Stomach (tissue), 9 donors: Measurements from ENCODE around the gene NINJ2. TPM values are rescaled to one million over a fixed set of nuclear protein-coding genes. Genes with fewer than 3 reads are reported as not detected.

Source experiments
- DNase-seq, 2 donors: peaks; one replicate each; pipeline versions ENCODE4 v3.0.0 to v3.0.0-alpha.2; 2013 to 2019
- H3K27ac ChIP-seq, 5 donors: fragments of 200-600 bp in 4 of 5; sonication (generic) in 4 of 5; one replicate each; pipeline ENCODE4 v1.5.1; 2013 to 2019; ENCODE audit warnings: mild to moderate bottlenecking in 1 of 5, moderate library complexity in 1 of 5
- H3K27me3 ChIP-seq, 3 donors: fragments of 200-600 bp; sonication (generic); one replicate each; pipeline ENCODE4 v1.5.1; 2017 to 2019; ENCODE audit warnings: mixed run types in 1 of 3
- H3K36me3 ChIP-seq, 4 donors: fragments of 200-600 bp; sonication (generic); 1 replicate in 3 of 4; 2 replicates in 1 of 4; pipeline ENCODE4 v1.5.1; 2016 to 2019
- H3K4me1 ChIP-seq, 4 donors: fragments of 200-600 bp; sonication (generic); one replicate each; pipeline ENCODE4 v1.5.1; 2016 to 2019
- H3K4me3 ChIP-seq, 4 donors: fragments of 200-600 bp; sonication (generic) in 3 of 4; one replicate each; pipeline ENCODE4 v1.5.1; 2016 to 2019; ENCODE audit warnings: mild to moderate bottlenecking in 1 of 4
- H3K9me3 ChIP-seq, 4 donors: fragments of 200-600 bp; sonication (generic); one replicate each; pipeline ENCODE4 v1.5.1; 2016 to 2019
- CTCF ChIP-seq, 7 experiments: fragments of 450-650 bp in 4 of 7; fragments of 200-600 bp in 3 of 7; sonication (generic) in 3 of 7; IDR thresholded peaks; one replicate each; pipeline ENCODE4 v1.5.1; 2016 to 2019; ENCODE audit warnings: antibody characterized with exemption in 7 of 7, control low read depth in 2 of 7, mild to moderate bottlenecking in 1 of 7
- EP300 ChIP-seq: sonication (generic); formaldehyde crosslinking; IDR thresholded peaks from one replicate; pipeline ENCODE4 v1.6.1; 2017; ENCODE audit warnings: antibody characterized with exemption
- POLR2A ChIP-seq, 4 donors: fragments of 450-650 bp; IDR thresholded peaks; one replicate each; pipeline ENCODE4 v1.6.1; 2016; ENCODE audit warnings: antibody characterized with exemption in 4 of 4, control low read depth in 2 of 4, mild to moderate bottlenecking in 1 of 4, moderate library complexity in 1 of 4
- POLR2AphosphoS5 ChIP-seq, 3 donors: sonication (generic); formaldehyde crosslinking; IDR thresholded peaks; one replicate each; pipeline ENCODE4 v1.6.1; 2016; ENCODE audit warnings: antibody characterized with exemption in 3 of 3
- WGBS, 5 donors: extraction: QIAGEN DNeasy Blood & Tissue Kit in 3 of 5; methylation state at CpG; one replicate each; pipeline versions ENCODE4 v1.1.5 to v1.1.7; 2013 to 2018; 5-methylcytosine and 5-hydroxymethylcytosine counted together
- intact Hi-C: fragments of 100-400 bp; cut with DNase I; formaldehyde crosslinking; loops from one replicate; pipeline ENCODE4 v1.15.1; 2023; ENCODE audit warnings: low total_unique reads
- polyA plus RNA-seq, 3 donors: library from polyadenylated mRNA; stranded (reverse); fragments of 200-250 nt; gene quantifications; one replicate each; pipeline ENCODE4 v1.2.3, GENCODE V29; 2013
- total RNA-seq, 5 donors: library from RNA; depleted of rRNA; stranded (reverse); fragments of >200 nt; gene quantifications; one replicate each; pipeline versions ENCODE4 v1.1.0 to v1.2.3, GENCODE V29; 2014 to 2016
- donor health status: healthy with polysubstance abuse.
- donor health status: Bipolar disorder and iron deficiency.
- donor health status: healthy.

The NINJ2 gene
- total and polyA plus RNA-seq, 8 donors = 2.0 to 26.2 (median 5.0) TPM; not detected in 3

- intact Hi-C loops = loop anchor here (10.0 kb wide), 2 partner anchors 60 to 240 kb away; no protein-coding TSS in a partner anchor
- no peak overlapping the region for H3K4me3 ChIP-seq
- peak in 1 of 2 donors; percentile 26 for DNase-seq
- TF ChIP-seq POLR2A (IDR thresholded peaks at IDR 0.05) (no peak), POLR2AphosphoS5 (IDR thresholded peaks at IDR 0.05) (no peak), CTCF (IDR thresholded peaks at IDR 0.05) (no peak), EP300 (no peak)
- no peaks in the 10 kb centered on the region for H3K27me3 ChIP-seq
- no peaks in the 10 kb centered on the region for H3K9me3 ChIP-seq
- WGBS, 5 donors = 88 to 92% (median 90%) methylated on average over 7 of the region's 7 CpGs
- peaks cover 23 to 66% (median 49%) of the 10 kb centered on the region in 4 donors for H3K4me1 ChIP-seq
- no peaks in the 10 kb centered on the region for H3K36me3 ChIP-seq
- H3K27ac ChIP-seq = peak overlapping the region in 4 of 5 donors; percentile 59 to 80 (median 64)
These were observed 88.1 kb downstream of the NINJ2 start for GRCh38 chr12:575129-575502.

- Histone ChIP-seq H3K36me3 (no peaks in the 10 kb centered on the region), H3K27ac (peak overlapping the region in 4 of 5 donors; percentile 59 to 80 (median 64)), H3K4me3 (no peak overlapping the region), H3K4me1 (peaks cover 23 to 69% (median 54%) of the 10 kb centered on the region in 4 donors), H3K27me3 (no peaks in the 10 kb centered on the region), H3K9me3 (no peaks in the 10 kb centered on the region)
- intact Hi-C loops = loop anchor here (10.0 kb wide), 2 partner anchors 60 to 240 kb away; no protein-coding TSS in a partner anchor
- TF ChIP-seq POLR2AphosphoS5 (IDR thresholded peaks at IDR 0.05) (no peak), POLR2A (IDR thresholded peaks at IDR 0.05) (no peak), CTCF (IDR thresholded peaks at IDR 0.05) (no peak), EP300 (no peak)
- peak in 1 of 2 donors; percentile 8 for DNase-seq
- 64 to 82% (median 72%) methylated on average over 3 of the region's 3 CpGs for WGBS, 5 donors
These were observed 88.6 kb downstream of the NINJ2 start for GRCh38 chr12:574475-575128.

GRCh38 chr12:573232-573631, 90.0 kb downstream of the NINJ2 start:
- Histone ChIP-seq H3K4me1 (peaks cover 29 to 62% (median 51%) of the 10 kb centered on the region in 4 donors), H3K4me3 (no peak overlapping the region), H3K36me3 (no peaks in the 10 kb centered on the region), H3K9me3 (no peaks in the 10 kb centered on the region), H3K27me3 (no peaks in the 10 kb centered on the region), H3K27ac (no peak overlapping the region)
- 81 to 91% (median 86%) methylated on average over 5 of the region's 5 CpGs for WGBS, 5 donors
- peak in 1 of 2 donors; percentile 11 for DNase-seq
- intact Hi-C loops = loop anchor here (10.0 kb wide), 2 partner anchors 62 to 242 kb away; no protein-coding TSS in a partner anchor
- TF ChIP-seq EP300 (no peak), POLR2AphosphoS5 (IDR thresholded peaks at IDR 0.05) (no peak), CTCF (IDR thresholded peaks at IDR 0.05) (no peak), POLR2A (IDR thresholded peaks at IDR 0.05) (no peak)

- peak in 1 of 2 donors; percentile 23 for DNase-seq
- intact Hi-C loops = loop anchor here (10.0 kb wide), 2 partner anchors 62 to 242 kb away; no protein-coding TSS in a partner anchor
- whole genome bisulfite sequencing, 5 donors = 71 to 88% (median 84%) methylated on average over 3 of the region's 3 CpGs
- no peaks in the 10 kb centered on the region for H3K36me3 ChIP-seq
- no peaks in the 10 kb centered on the region for H3K27me3 ChIP-seq
- no peaks in the 10 kb centered on the region for H3K9me3 ChIP-seq
- TF ChIP-seq POLR2A (IDR thresholded peaks at IDR 0.05) (no peak), POLR2AphosphoS5 (IDR thresholded peaks at IDR 0.05) (no peak), EP300 (no peak), CTCF (IDR thresholded peaks at IDR 0.05) (no peak)
- peak overlapping the region; percentile 84 to 94 (median 91) for H3K27ac ChIP-seq
- H3K4me3 ChIP-seq = no peak overlapping the region
- H3K4me1 ChIP-seq = peaks cover 29 to 60% (median 51%) of the 10 kb centered on the region in 4 donors
These were observed 90.7 kb downstream of the NINJ2 start for GRCh38 chr12:572532-572899.
